A549 (cell line): ENCODE results near the gene AR.

Experiments used
- CTCF ChIP-seq: fragments of >200 bp; sonication (Bioruptor Twin); formaldehyde crosslinking; IDR thresholded peaks from 3 replicates; pipeline ENCODE4 v1.5.1; 2016
- EP300 ChIP-seq, 2 experiments: fragments of >200 bp; sonication (Bioruptor Twin); formaldehyde crosslinking; IDR thresholded peaks; 2 replicates in 1 of 2; 3 replicates in 1 of 2; pipeline ENCODE4 v1.6.1; 2016 to 2017
- JUN ChIP-seq, 2 experiments: fragments of >200 bp; sonication (Bioruptor Twin); formaldehyde crosslinking; IDR thresholded peaks; 2 replicates in 1 of 2; 3 replicates in 1 of 2; pipeline ENCODE4 v1.6.1; 2016 to 2017
- JUNB ChIP-seq: fragments of >200 bp; sonication (Bioruptor Twin); formaldehyde crosslinking; IDR thresholded peaks from 2 replicates; pipeline ENCODE4 v1.6.1; 2016
- POLR2A ChIP-seq: IDR thresholded peaks from 2 replicates; pipeline ENCODE4 v1.6.1; 2012; ENCODE audit warnings: mild to moderate bottlenecking, low read length
- TF ChIP-seq, protein P1 (sequence below): IDR thresholded peaks from 2 replicates; pipeline ENCODE4 v1.6.1; 2012

DNA sequence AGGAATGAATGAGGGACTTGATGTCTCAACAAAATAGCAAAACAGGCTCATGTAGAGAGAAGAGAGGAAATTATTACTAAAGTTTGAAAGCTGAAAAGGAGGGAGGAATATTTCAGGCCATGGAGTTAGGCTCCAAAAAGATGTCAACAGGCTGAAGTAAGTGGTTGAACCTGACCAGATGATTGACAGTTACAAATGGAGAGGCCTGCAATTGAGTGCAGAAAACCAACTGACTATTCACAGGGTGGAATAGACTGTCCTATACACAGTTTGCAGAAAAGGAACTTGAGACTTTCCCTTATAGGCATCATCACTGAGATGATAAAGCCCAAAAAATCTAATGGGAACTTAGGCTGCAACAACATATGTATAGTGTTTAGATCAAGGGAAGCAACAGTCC, 233.3 kb downstream of the AR start:
- TF ChIP-seq CTCF (no peak), POLR2A (no peak), JUN (IDR thresholded peaks at IDR 0.05) (no peak), EP300 (IDR thresholded peaks at IDR 0.05) (no peak), JUNB (no peak)
- TF ChIP-seq, protein P1, sequence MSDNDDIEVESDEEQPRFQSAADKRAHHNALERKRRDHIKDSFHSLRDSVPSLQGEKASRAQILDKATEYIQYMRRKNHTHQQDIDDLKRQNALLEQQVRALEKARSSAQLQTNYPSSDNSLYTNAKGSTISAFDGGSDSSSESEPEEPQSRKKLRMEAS = no peak
